K562 (cell line): ENCODE results near the gene ARAF. TPM values are rescaled to one million over a fixed set of nuclear protein-coding genes. Genes with fewer than 3 reads are reported as not detected.
A peak's percentile ranks its signal among the peaks of the same experiment; 100 is the strongest.

ENCODE experiments used
- BRD4 ChIP-seq: fragments of 200-600 bp; sonication (generic); IDR thresholded peaks from 2 replicates; pipeline ENCODE4 v1.6.1; 2017; ENCODE audit warnings: inconsistent platforms
- CHCHD3 ChIP-seq: fragments of 250-450 bp; sonication (Bioruptor Pico); IDR thresholded peaks from 2 replicates; pipeline ENCODE4 v2.1.2; 2022; ENCODE audit warnings: mild to moderate bottlenecking
- FOXA3 ChIP-seq, 2 experiments: fragments of 450-650 bp in 1 of 2; sonication (generic) in 1 of 2; formaldehyde crosslinking; IDR thresholded peaks in 1 of 2; conservative IDR thresholded peaks in 1 of 2; 2 replicates each; pipeline versions ENCODE4 v1.4.0 to v1.8.0; 2020 to 2022; ENCODE audit warnings: mild to moderate bottlenecking in 2 of 2, missing genetic modification reagents in 1 of 2
- HCFC1 ChIP-seq: IDR thresholded peaks from 2 replicates; pipeline ENCODE4 v1.6.1; 2012; ENCODE audit warnings: low read depth, low read length, improper control_type of control experiment
- HDAC3 ChIP-seq: fragments of 450-650 bp; IDR thresholded peaks from 2 replicates; pipeline ENCODE4 v1.6.1; 2018; ENCODE audit warnings: borderline replicate concordance, mild to moderate bottlenecking, moderate library complexity; ENCODE audit not compliant: partially characterized antibody
- HOXB6 ChIP-seq: fragments of 250-450 bp; sonication (Bioruptor Pico); IDR thresholded peaks from 2 replicates; pipeline ENCODE4 v1.5.1; 2022; ENCODE audit warnings: mild to moderate bottlenecking, borderline replicate concordance
- HSF4 ChIP-seq: fragments of 250-450 bp; sonication (Bioruptor Pico); IDR thresholded peaks from 2 replicates; pipeline ENCODE4 v2.1.2; 2022; ENCODE audit warnings: mild to moderate bottlenecking, moderate library complexity, borderline replicate concordance
- IRF9 ChIP-seq: fragments of 450-650 bp; IDR thresholded peaks from 2 replicates; pipeline ENCODE4 v1.6.1; 2016; ENCODE audit warnings: missing biosample characterization, missing genetic modification characterization
- MBD2 ChIP-seq: sonication (generic); IDR thresholded peaks from 2 replicates; pipeline ENCODE4 v1.6.1; 2016; ENCODE audit warnings: low read depth, borderline replicate concordance
- PRDM10 ChIP-seq: fragments of 450-650 bp; IDR thresholded peaks from 2 replicates; pipeline ENCODE4 v1.6.1; 2018; ENCODE audit not compliant: partially characterized antibody
- RBFOX2 ChIP-seq: fragments of 200-400 bp; formaldehyde crosslinking; IDR thresholded peaks from 2 replicates; pipeline ENCODE4 v1.6.1; 2017; ENCODE audit warnings: low read depth, mild to moderate bottlenecking, low read length, moderate library complexity
- TBP ChIP-seq: optimal IDR thresholded peaks from 2 replicates; pipeline ENCODE3; 2011; ENCODE audit warnings: low read depth, low read length, improper control_type of control experiment
- ZBTB2 ChIP-seq: fragments of 450-650 bp; IDR thresholded peaks from 2 replicates; pipeline ENCODE4 v1.6.1; 2016; ENCODE audit warnings: antibody characterized with exemption
- ZBTB33 ChIP-seq: sonication (generic); formaldehyde crosslinking; IDR thresholded peaks from 2 replicates; pipeline ENCODE4 v1.8.1; 2023; ENCODE audit warnings: mild to moderate bottlenecking, missing genetic modification reagents
- ZBTB7A ChIP-seq: IDR thresholded peaks from 2 replicates; pipeline ENCODE4 v1.6.1; 2011; ENCODE audit warnings: low read depth, mild to moderate bottlenecking, low read length, moderate library complexity, borderline replicate concordance; ENCODE audit not compliant: control insufficient read depth
- ZNF224 ChIP-seq: sonication (generic); formaldehyde crosslinking; IDR thresholded peaks from 2 replicates; pipeline ENCODE4 v1.8.0; 2022; ENCODE audit warnings: mild to moderate bottlenecking, missing genetic modification reagents
- polyA plus RNA-seq, 8 experiments: library from polyadenylated mRNA; depleted of rRNA in 4 of 8; stranded (reverse) in 5 of 8; unstranded in 3 of 8; fragments of >200 nt; fragmentation: Nextera tagmentation in 2 of 8; fragmentation: Illumina TruSeq in 1 of 8; extraction: Ambion mirVana in 2 of 8; extraction: Trizol in 1 of 8; gene quantifications; 2 replicates each; pipeline versions ENCODE4 v1.2.1 to v1.2.3, GENCODE V29; 2011 to 2014; ENCODE audit warnings: inconsistent platforms in 1 of 8, missing spikeins in 1 of 8
- total RNA-seq, 7 experiments: library from RNA; depleted of rRNA in 6 of 7; stranded (reverse); fragments of >200 nt in 6 of 7; fragmentation: Illumina TruSeq in 2 of 7; extraction: Trizol in 2 of 7; gene quantifications; 2 replicates each; pipeline versions ENCODE4 v1.2.1 to v1.2.3, GENCODE V29; 2011 to 2021; ENCODE audit warnings: low replicate concordance in 1 of 7

Gene ARAF
- total and polyA plus RNA-seq, 9 of the 15 experiments (the other 6 are each of a cell fraction or from before 2014, with no cell fraction given): 5.5 to 70.0 (median 29.4) TPM

- TF ChIP-seq PRDM10 (peak; percentile 99), TBP (no peak), FOXA3 (CRISPR knock-in tag; conservative IDR thresholded peaks at IDR 0.05 in 1 of 2, IDR thresholded peaks at IDR 0.05 in 1 of 2) (peak in 1 of 2 experiments; percentile 49; a peak in 1 of 4 replicates), RBFOX2 (peak; percentile 38; the same call in 1 of the 2 replicates), CHCHD3 (CRISPR knock-in tag) (no peak), ZBTB33 (CRISPR knock-in tag) (peak; percentile 68; the same call in 1 of the 2 replicates), HSF4 (CRISPR knock-in tag) (no peak), ZBTB2 (peak; percentile 47; the same call in 1 of the 2 replicates), MBD2 (peak; percentile 90; the same call in 1 of the 2 replicates), IRF9 (tag) (no peak), ZNF224 (CRISPR knock-in tag) (no peak), HOXB6 (no peak), HDAC3 (no peak), ZBTB7A (peak; percentile 37; the same call in 1 of the 2 replicates), HCFC1 (0 out of 2 replicates have a peak, but pooled peaks have one; percentile 32), BRD4 (no peak)
Measured at GRCh38 chrX:47619486-47620302, 58.7 kb downstream of the ARAF start, which contains the start of gene SYN1 (continued).
